GM19193 (cell line): ENCODE results near the gene HAO1.

ENCODE experiments used
- POLR2A ChIP-seq: IDR thresholded peaks from 4 replicates; pipeline ENCODE4 v1.6.1; 2011; ENCODE audit not compliant: insufficient read depth, insufficient read length; ENCODE audit errors: extremely low read depth

The HAO1 gene

DNA sequence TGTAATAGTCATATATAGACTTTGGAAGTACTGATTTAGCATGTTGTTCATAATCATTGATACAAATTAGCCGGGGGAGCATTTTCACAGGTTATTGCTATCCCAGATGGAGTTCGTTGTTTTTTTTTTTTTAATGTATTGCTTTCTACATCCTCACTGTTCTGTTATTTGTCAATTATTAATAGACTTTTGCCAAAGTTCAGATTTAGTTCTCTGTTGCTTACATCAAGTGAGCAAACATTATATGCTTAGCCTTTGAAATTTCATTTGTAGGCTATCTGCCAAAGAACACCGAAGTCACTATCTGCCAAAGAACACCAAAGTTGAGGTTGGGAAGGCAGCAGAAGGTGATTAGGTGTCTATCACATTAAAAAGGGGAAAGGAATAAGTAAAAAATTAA lies at the start of gene HAO1:
Gene HAO1, minus strand, starts transcription at position 118 of the 400 bp plus-strand sequence. Its CDS starts 36 bp downstream, at position 82.
- no peak for TF ChIP-seq POLR2A

DNA sequence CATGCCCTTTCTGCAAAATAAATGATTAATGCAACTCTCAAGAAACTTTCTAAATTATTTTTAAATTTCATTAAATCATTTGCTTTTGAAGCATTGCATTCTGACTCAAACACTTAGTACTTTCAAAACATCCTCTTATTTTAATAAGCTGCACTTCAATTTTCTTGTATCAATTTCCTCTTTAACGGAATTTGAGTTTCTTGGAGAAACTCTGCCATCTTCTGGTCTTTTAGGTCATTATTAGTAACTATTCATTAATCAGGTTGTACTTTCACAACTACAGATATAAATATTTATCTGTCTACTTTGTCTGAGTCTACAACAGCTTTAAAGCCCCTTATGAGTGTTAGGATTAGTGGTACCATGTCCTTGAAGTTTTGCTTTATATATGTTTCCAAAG lies 49.1 kb upstream of the HAO1 start:
- no peak for TF ChIP-seq POLR2A

DNA sequence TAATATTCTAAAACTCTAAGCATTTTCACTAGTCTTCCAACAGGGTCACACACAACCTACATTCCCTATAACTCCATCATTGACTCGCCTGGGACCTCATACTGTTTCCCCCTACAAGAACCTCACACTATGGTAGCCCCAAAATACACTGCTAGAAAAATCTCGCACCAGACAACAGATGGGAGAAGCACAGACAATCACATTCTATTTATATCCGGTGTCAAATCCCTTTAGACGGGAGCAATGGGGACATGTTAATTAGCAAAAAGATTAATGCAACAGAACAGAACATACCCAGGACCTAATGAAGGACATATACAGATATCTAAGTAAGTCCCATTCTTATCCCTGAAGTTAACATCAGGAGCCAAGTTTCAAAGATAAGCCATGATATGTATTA lies 45.7 kb upstream of the HAO1 start:
- no peak for TF ChIP-seq POLR2A

DNA sequence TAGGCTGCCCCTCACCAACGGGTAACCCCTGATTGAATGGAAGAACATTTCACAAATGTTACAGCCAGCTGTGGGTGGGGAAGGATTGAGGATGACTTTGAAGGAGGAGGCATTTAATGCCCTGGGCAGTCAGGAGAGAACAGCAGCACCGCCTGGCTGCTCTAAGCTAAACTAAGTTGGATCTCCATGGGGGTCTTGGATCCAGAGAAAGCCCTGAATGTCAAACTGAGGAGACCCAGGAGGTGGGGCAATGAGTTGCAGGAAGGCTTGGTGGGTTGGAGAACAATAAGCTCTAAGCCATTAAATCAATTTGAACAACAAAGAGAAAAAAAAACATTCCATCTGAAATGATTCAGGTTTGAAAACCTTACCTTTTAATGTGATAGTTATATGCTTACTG lies 43.9 kb upstream of the HAO1 start:
- TF ChIP-seq POLR2A: no peak

DNA sequence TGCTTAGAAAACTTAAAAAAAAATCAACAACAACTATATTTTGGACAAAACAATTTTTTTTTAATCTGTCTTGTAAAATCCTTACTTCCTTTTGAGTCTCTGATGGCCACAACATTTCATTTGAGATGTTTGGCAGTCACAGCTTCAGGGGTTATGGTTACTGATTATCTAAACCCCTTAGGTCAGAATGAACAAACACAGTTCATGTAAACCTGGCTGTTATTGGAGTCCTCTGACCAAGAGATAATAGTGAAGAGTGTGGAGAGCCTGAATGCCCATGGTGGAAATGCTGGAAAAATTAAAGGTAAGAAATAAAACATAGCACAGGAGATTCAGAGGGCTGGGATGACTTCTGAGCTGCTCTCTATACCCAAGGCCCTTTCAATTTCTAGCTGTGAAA lies 41.1 kb upstream of the HAO1 start:
- no peak for TF ChIP-seq POLR2A

DNA sequence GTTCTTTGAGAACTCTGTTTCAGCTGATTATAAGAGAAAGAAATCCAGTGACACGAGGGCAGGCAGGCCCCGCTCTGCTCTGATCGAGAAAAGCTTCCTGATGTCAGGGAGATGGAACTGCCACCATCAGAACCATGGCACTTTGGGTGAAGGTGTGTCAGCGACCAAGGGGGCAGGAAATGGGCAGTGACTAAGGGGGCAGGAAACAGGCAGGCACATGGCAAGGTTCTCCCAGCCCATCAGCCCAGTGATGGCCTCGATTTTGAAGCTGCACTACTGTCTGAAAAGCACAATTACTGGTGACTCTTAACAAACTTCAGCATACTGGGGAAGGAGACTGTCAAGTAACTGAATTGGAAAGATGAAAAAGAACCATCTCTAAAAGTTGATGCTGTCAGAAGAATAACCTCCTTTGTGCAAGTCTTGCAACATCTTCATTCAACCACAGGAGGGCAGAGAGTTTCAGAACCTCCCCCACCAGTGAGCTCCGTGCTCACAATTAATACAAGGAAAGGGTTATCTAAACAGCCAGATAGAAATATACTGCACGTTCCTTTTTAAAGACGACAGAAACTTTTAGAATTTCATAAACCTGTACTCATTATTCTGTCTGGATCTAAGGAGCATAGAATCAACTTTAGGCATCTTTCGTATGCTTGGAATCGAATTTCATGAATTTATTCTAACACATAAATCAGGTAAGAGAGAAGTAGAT lies 40.2 kb upstream of the HAO1 start:
- no peak for TF ChIP-seq POLR2A

DNA sequence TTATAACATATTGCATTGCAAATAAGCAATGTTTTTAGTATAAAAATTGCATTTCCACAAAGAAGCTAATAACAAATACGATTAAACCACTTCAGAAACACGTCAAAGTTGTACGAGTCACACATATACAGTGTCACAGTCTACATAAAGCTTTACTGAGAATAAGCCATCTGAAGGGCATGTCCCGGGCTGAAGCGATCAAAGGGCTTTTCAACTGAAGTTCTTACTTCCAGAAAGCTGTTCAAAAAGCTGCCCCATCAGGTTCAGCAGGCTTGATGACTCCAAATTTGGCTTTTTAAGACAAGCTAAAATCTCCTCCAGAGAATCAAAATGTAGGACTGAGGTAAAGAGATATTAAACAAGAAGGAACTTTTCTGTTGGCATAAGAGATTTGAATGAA lies 37.5 kb upstream of the HAO1 start:
- TF ChIP-seq POLR2A: no peak

DNA sequence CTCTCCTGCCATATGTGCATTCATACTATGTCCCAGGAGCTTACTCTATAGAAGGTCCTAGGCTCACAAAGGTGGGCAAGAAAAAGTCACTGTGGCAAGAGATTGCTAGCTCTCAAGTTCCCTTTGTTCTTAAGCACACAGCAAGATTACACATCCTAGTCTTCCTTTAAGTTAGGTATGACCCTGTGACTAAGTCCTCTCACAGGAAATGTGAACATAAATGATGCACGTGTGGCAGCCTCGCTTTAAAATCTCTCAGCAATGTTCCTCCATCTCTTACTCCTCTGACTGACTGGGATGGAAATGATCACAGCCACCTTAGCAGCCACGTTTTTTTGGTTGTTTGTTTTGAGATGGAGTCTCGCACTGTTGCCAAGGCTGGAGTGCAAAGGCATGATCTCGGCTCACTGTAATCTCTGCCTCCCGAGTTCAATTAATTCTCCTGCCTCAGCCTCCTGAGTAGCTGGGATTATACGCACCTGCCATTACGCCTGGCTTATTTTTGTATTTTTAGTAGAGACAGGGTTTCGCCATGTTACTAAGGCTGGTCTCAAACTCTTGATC lies 35.7 kb upstream of the HAO1 start:
- no peak for TF ChIP-seq POLR2A

DNA sequence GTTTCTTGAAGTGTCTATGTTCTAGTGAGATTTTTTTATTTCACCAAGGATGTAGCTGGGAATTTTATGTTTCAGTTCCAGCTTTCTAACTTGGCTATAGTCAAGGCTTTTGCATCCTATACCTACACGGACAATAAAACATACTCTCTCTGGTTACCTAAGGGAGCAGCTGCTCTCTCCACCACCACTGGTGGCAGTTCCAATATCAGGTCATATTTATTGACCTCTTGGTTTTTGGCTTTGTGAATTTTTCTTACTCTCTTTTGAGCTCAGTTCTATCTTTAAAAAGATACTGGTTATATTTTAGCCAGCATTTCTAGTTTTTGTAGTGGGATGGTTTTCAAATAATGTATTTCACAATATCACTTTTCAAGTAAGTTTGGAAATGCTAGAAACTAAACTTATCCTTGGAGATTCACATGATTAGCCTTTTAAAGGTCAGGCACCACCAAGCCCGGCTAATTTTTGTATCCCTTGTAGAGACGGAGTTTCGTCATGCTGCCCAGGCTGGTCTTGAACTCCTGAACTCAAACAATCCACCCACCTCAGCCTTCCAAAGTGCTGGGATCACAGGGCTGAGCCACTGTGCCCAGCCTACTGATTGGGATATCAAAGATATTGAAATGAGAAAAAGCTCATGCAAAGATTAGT lies 34.7 kb upstream of the HAO1 start:
- TF ChIP-seq POLR2A: no peak

DNA sequence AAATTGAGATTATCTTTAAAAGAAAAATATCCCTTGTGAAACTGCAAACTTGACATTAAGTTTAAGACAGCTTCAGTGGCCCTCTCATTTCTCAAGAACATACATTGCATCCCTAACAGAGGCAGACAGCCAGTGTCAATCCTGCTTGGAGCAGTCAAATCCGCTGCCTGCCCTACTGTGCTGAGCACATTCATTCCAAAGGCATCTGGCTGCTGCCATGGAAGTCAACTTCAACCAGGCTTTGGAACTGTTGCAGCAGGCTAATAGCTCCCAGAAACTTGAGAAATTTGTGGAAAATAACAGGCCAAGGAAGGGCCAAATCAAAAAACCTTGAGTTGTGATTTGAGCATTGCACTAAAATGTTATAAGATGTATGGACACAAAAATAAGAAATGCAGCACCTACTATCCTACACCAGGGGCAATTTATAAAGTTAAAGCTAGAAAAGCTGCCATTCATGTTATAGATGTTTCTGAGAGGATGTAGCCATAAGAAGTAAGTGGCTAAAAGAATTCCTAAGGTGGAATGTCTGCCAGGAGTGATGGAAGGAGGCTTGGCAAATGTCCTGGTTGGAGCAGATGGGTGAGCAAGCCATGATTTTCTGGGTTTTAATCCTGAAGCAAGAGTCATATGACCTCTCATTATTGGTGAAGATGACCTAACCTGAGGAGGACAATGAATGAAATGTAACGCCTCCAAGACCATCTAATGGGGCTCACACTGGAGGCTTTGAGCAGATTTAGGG lies 31.4 kb upstream of the HAO1 start:
- TF ChIP-seq POLR2A: no peak

DNA sequence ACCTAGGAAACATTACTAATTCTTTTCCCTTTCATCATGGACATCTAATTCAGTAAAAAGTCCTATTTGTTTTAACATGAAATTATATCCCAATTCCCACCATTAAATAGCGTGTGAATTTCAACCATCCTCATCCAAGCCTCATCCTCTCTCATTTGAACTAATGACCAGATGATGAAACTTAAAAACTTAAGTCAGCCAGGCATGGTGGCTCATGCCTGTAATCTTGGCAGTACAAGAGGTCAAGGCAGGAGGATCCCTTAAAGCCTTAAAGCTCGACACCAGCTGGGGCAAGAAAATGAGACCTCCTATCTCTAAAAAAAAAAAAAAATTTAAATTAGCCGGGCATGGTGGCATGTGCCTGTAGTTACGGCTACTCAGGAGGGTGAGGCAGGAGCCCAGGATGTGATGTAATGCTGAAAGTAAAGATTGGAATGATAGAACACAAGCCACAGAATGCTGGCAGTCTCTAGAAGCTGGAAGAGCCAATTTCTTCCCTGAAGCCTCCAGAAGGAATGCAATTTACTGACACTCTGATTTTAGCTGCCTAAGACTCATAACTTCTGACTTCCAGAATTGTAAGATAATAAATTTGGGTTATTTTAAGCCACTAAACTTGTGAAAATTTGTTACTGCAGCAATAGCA lies 27.1 kb upstream of the HAO1 start:
- no peak for TF ChIP-seq POLR2A

DNA sequence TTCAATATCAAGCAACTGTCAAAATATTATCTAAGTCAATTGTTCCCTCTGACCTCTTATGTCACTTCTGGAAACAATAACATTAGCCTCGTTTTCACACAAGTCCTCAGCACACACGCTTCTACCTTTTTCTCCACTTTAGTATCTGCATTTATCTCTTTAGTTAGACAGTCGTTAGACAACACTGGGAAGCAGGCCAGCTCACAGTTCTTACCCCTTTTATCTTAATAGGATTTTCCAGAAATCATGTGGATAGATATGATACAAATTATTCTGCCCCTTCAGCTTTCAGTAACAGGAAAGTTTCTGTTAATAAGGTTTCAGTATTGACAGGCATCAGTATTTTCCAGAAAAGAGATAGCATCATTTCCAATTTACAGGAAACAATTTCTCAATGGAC lies 25.9 kb upstream of the HAO1 start:
- no peak for TF ChIP-seq POLR2A

DNA sequence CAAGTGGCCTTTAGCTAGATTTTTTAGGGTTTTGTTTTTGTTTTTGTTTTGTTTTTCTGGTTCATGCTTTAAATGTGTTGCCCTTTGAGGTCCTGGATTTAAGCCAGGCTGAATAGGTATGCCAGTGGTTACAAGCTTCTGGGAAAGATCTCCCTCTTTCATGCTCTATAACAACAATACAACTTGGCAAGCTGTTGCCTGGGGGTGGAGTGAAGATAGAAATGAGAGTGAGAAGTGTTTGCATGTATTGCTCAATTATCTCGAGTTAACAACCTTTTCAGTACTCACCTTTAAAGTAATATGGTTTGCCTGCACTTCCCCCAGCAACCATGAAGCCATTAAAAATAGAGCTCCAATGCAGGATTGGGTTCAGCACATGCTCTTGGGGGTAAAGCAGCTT lies 19.2 kb upstream of the HAO1 start:
- no peak for TF ChIP-seq POLR2A

DNA sequence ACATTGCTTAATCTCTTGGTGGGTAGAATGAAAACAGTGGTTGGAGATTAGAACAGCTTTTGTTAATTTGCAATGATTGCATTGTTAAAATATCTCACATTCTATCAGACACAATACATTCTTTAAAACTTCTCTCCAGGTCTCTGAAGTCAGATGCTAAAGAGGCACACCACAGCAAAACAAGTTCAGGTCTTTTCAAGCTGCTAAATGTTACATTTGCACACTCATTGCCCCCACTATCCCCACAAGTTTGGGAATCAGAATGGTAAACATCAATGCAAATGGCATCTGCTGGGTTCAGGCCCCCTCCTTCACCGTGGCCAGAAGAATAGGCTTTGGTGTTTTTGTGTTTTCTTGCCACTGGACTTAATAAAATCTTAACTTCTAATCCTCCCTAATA lies 10.1 kb upstream of the HAO1 start:
- no peak for TF ChIP-seq POLR2A

DNA sequence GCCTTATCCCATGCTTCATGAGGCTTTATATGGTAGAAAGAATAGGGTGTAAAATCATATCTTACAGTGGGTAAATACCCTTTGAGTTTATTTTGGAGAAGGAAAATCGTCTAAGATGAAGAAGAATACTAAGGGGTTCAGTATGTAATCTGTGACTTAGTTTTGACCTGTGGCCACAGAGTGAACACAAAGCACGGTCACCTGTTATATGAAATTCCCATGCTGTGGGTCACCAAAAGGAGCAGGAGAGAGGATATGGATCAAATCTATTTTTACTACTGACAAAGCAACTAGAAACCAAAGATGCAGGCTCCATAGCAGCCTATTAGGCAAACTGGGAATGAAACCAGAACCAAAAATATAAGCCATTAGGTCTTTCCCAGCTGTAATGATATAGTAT lies 3.6 kb upstream of the HAO1 start:
- TF ChIP-seq POLR2A: no peak

DNA sequence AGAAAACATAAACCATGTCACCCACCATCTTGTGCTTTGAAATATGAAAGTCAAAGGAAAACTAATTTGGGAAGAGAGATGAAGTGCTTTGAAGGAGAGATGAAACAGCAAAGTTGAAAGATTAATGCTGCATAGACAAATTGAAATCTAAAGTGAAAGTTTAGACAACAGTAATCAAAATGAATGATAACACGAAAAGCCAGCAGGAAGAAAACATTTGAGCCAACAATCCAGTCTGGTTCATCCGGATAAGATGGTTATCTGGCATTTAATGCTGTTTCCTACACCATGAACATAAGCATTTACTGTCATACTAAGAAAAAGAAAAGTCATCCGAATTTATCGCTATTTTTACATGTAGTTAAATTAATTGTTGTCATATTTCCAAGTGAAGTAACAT lies 595 bp downstream of the HAO1 start:
- no peak for TF ChIP-seq POLR2A

DNA sequence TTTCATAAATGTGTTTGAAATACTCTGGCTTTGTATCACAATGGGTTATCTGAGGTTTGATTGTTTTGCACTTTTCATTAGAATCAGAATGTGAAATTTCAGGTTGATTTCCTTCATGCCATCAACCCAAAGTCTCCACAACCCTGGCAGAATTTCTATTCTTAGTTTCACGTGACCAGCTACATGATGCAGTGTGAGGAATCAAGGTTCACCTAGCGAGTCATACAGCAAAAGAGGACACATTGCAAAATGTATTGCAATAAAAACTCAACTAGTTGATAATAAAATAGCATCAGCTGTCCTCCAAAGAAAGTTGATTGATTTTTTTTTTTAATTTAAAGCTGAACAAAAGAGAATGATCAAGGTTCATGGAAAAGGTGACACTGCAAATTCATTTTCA lies 2.2 kb downstream of the HAO1 start:
- no peak for TF ChIP-seq POLR2A
